Measurements from ENCODE around the gene PCP2. TPM values are rescaled to one million over a fixed set of nuclear protein-coding genes. Genes with fewer than 3 reads are reported as not detected.

The PCP2 gene
- total and polyA plus RNA-seq, 2 of the 13 experiments (the other 11 are each of a cell fraction or from before 2014, with no cell fraction given), result 0.62 TPM; not detected in 1

- TF ChIP-seq EZH2 (conservative IDR thresholded peaks at IDR 0.05; ENCODE audit: low read depth, low read length) (no peak), BCL6 (CRISPR knock-in tag; IDR thresholded peaks at IDR 0.05) (no peak), ZNF7 (CRISPR knock-in tag; IDR thresholded peaks at IDR 0.05) (peak; percentile 89), MED1 (CRISPR knock-in tag; IDR thresholded peaks at IDR 0.05) (no peak), SMC3 (IDR thresholded peaks at IDR 0.05; ENCODE audit: low read length) (peak; percentile 28; the same call in 1 of the 2 replicates), MYC (CRISPR knock-in tag; IDR thresholded peaks at IDR 0.05; ENCODE audit: borderline replicate concordance) (no peak), USF2 (IDR thresholded peaks at IDR 0.05; ENCODE audit: low read depth, low read length) (no peak), USF2 (CRISPR knock-in tag; IDR thresholded peaks at IDR 0.05; ENCODE audit: borderline replicate concordance) (no peak), RFX5 (IDR thresholded peaks at IDR 0.05; ENCODE audit: low read depth, low read length) (no peak), TFAP4 (IDR thresholded peaks at IDR 0.05; ENCODE audit: borderline replicate concordance, low read depth) (no peak), ZFP36L2 (CRISPR knock-in tag; IDR thresholded peaks at IDR 0.05) (no peak), FOSL2 (CRISPR knock-in tag; IDR thresholded peaks at IDR 0.05) (peak; percentile 51), ZFP36 (IDR thresholded peaks at IDR 0.05; ENCODE audit: borderline replicate concordance, low read depth, low read length, partially characterized antibody) (no peak), RARA (CRISPR knock-in tag; IDR thresholded peaks at IDR 0.05) (0 out of 2 replicates have a peak, but pooled peaks have one; percentile 23)
These were observed 35.8 kb downstream of the PCP2 start (continued) for GRCh38 chr19:7597689-7598088.
